ENCODE data around the gene MFGE8. TPM values are rescaled to one million over a fixed set of nuclear protein-coding genes. Genes with fewer than 3 reads are reported as not detected.

Gene MFGE8
- total RNA-seq, 1 donor from 2014 or later: 290 TPM

GRCh38 chr15:88887068-88887580 lies 26.1 kb downstream of the MFGE8 start:
- intact Hi-C loops (cut with DNase I): no loop called here
- no peak for DNase-seq
- ATAC-seq (ENCODE audit: poor library complexity): no peak

GRCh38 chr15:88882785-88883184 lies 30.4 kb downstream of the MFGE8 start:
- ATAC-seq (ENCODE audit: poor library complexity): no peak
- intact Hi-C loops (cut with DNase I): no loop called here
- DNase-seq: no peak

DNA sequence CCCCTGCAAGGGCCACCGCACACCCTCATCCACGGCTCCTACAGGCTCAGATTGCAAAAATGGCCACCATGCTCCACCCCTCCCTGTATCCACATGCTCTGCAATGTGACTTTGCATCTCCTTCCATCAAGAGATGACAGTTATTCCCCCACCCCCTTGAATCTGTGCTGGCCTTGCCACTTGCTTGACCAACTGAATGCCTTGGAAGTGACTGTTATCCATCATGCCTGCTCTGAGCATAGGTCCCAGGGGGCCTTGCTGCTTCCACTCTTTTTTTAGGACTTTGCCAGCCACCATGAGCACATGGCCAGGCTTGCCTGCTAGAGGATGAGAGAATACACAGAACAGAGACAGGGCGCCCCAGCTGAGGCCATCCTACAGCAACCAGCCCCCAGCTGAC lies 31.4 kb downstream of the MFGE8 start:
- intact Hi-C loops (cut with DNase I): no loop called here
- DNase-seq: no peak
- no peak for ATAC-seq (ENCODE audit: poor library complexity)

DNA sequence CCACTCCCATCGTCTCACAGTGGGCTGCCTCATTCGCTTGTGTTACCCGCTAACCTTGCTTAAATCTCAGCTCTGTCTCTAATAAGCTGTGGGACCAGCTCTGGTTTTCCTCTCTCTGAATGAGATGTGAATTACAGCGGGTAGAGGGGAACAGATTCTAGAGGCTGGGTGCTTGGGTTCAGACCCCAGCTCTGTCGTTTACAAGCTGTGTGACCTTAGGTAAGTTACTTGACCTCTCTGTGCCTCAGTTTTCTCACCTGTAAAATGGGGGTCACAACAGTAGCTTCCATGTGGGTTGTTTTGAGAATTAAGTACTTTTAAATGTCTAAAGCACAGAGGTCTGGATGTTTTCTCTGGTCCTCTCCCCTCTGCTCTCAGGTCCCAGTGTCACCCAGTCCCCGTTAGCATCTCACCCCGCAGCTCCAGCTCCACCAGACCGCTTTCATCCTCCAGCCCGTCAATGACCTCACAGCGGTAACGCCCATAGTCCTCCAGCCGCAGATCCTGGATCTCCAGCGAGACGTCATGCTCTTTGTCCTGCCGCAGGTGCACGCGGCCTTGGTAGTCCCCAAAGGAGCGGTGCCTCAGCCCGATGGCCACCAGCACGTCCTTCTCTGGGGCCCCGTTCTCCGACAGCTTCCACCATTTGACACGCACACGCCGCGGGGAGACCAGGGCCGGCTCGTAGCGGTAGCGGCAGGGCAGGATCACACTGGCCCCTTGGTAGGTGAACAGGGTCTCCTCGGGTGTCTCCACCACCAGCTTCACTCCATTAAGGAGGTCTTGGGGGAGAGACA lies 32.0 kb downstream of the MFGE8 start:
- ATAC-seq (ENCODE audit: poor library complexity) (no peak), DNase-seq (no peak)
- intact Hi-C loops (cut with DNase I): no loop called here

GRCh38 chr15:88878720-88879184 lies 34.4 kb downstream of the MFGE8 start:
- ATAC-seq (ENCODE audit: poor library complexity): no peak
- peak; percentile 62 for DNase-seq
- intact Hi-C loops (cut with DNase I): no loop called here

- DNase-seq: no peak
- no peak for ATAC-seq (ENCODE audit: poor library complexity)
- intact Hi-C loops (cut with DNase I): no loop called here
Measured at GRCh38 chr15:88877906-88878305, 35.3 kb downstream of the MFGE8 start.

GRCh38 chr15:88877415-88877814 lies 35.8 kb downstream of the MFGE8 start:
- ATAC-seq (ENCODE audit: poor library complexity) (no peak), DNase-seq (no peak)
- intact Hi-C loops (cut with DNase I): no loop called here

GRCh38 chr15:88876573-88876972 lies 36.6 kb downstream of the MFGE8 start:
- DNase-seq (no peak), ATAC-seq (ENCODE audit: poor library complexity) (no peak)
- intact Hi-C loops (cut with DNase I): no loop called here

- no peak for ATAC-seq (ENCODE audit: poor library complexity)
- intact Hi-C loops (cut with DNase I): no loop called here
- DNase-seq: no peak
Measured at GRCh38 chr15:88874684-88875083, 38.5 kb downstream of the MFGE8 start.

- ATAC-seq (ENCODE audit: poor library complexity) (no peak), DNase-seq (no peak)
- intact Hi-C loops (cut with DNase I): no loop called here
Measured at GRCh38 chr15:88874275-88874674, 38.9 kb downstream of the MFGE8 start.

DNA sequence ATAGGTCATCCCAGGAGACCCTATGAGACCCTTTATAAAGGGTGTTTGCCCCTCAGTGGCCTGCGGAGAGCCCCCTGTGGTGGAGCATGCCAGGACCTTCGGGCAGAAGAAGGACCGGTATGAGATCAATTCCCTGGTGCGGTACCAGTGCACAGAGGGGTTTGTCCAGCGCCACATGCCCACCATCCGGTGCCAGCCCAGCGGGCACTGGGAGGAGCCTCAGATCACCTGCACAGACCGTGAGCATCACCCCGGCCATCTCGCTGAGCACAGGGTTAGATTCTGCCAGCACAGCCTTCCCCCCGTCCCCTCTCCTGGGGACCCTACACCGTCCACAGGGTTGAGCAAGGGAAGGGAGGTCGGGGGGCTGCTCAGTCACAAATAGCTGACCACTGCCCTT lies 39.4 kb downstream of the MFGE8 start:
- intact Hi-C loops (cut with DNase I): no loop called here
- no peak for ATAC-seq (ENCODE audit: poor library complexity)
- DNase-seq: no peak

DNA sequence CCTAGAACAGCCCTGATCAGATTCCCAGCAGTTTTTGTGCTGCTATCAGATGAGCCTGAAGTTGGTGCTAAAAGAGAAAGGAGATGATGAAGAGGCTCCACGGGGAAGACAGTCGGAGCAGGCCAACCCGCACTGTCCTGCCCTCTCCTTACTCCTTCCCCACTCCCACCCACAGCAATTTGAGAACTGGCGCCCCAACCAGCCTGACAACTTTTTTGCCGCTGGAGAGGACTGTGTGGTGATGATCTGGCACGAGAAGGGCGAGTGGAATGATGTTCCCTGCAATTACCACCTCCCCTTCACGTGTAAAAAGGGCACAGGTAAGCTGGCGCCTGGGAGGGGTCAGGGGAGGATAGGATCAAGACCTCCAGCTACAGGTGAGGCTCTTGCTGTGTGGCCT lies 40.5 kb downstream of the MFGE8 start:
- DNase-seq (no peak), ATAC-seq (ENCODE audit: poor library complexity) (no peak)
- intact Hi-C loops (cut with DNase I): no loop called here

DNA sequence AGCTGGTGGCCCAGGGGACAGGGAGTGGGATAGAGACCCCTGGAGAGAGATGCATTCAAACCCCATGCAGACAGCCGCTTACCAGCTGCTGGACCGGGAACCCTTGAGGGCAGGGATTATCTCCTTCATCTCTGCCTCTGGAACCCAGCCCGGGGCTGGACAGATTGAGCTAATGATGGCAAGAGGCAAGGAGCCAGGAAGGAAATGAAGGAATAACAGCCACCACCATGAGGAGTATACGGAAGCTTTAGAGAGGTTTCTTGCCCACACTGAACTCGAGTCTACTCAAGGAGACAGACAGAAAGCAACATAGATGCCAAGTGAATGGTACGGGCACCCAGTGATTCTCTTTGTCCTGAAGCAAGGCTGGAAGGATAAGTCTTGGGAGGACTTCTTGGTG lies 41.1 kb downstream of the MFGE8 start:
- intact Hi-C loops (cut with DNase I): no loop called here
- ATAC-seq (ENCODE audit: poor library complexity): no peak
- no peak for DNase-seq

GRCh38 chr15:88871313-88871712 lies 41.9 kb downstream of the MFGE8 start:
- DNase-seq: no peak
- no peak for ATAC-seq (ENCODE audit: poor library complexity)
- intact Hi-C loops (cut with DNase I): no loop called here

GRCh38 chr15:88866295-88866881 lies 46.8 kb downstream of the MFGE8 start:
- no peak for ATAC-seq (ENCODE audit: poor library complexity)

DNA sequence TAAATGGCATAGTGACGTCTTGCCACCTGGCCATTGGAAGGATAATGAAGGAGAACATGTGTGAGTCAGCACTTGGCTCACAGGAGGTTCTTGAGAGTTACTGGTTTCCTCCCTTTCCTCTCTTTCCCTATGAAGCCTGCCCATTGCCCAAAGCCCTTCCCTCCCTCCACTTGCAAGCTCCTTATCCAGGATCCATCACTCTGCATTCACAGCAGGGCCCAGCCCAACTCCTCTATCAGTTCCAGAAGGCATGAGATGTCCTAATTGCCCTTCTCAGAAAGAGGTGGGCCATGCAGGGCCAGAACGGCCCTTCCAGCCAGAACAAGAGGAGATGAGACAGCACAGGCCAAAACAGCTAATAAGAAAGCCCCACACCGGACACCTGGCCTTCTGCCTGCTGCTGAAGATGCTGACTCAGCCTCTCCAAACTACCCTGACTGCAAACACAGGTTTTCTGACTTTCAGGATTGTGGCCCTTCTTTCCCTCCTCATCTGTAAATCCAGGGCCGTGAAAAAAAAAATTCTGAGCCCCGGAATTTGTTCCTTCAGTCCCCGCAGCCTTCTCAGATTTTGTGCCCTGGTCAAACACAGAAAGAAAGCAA lies 47.6 kb downstream of the MFGE8 start:
- DNase-seq: no peak
- no peak for ATAC-seq (ENCODE audit: poor library complexity)
- intact Hi-C loops (cut with DNase I): no loop called here

More at GRCh38 chr15:88866295-88866881, 46.8 kb downstream of the MFGE8 start:
- DNase-seq: no peak
- intact Hi-C loops (cut with DNase I): no loop called here

DNA sequence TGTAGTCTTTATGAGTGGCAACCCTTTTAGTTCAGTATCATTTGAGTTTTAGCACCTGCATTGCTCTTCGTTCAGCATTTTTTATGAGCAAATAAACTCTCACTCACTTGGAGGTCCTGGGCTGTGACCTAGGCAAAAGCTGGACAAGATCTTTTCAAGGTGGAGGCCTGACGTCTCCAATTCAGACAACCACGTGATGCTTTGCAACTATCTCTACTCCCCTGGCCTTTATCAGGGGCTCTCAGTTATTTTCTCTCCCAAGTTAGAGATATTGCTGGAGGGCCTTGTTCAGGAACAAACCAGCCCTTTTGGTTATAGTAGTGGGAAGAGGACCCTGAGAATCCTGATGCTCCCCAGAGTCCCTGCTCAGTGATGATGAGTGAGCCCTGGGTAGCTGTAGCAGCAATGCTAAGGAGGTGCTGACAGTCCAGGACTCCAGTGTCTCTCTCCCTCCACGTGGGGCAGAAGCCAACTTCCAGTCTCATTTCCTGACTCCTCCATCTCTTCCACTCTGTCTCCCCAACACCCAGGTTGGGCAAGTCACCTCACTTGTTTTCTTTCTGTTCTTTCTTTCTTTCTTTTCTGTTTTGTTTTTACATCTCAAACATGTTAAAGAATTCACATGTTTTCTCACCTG lies 48.2 kb downstream of the MFGE8 start:
- intact Hi-C loops (cut with DNase I): no loop called here
- no peak for ATAC-seq (ENCODE audit: poor library complexity)
- no peak for DNase-seq

DNA sequence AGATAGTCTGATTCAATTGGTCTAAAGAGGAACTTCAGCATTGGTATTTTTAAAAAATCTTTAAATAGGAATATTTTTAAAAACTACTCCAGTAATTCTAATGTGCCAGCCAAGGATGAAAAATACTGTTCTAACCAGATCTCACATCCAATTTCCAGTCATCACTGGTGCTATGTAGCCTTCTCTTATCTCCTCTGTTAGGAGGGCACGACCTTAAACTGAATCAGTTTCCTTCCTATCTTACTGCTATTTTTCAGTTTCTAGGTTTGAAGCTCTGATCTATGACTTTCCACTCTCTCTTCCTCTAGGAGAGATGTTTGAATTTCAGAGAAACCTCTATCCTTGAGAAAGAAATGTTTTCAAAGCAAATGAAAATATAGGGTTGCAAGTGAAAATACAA lies 49.8 kb downstream of the MFGE8 start:
- no peak for ATAC-seq (ENCODE audit: poor library complexity)
- intact Hi-C loops (cut with DNase I): no loop called here
- no peak for DNase-seq

- intact Hi-C loops (cut with DNase I): no loop called here
- ATAC-seq (ENCODE audit: poor library complexity) (no peak), DNase-seq (no peak)
Measured at GRCh38 chr15:88860212-88860611, 53.0 kb downstream of the MFGE8 start.

All from Right ventricle myocardium superior (tissue), 1 donor.